Embryonic facial prominence (tissue), 1 donor: ENCODE data around the gene VPS26B.

Source experiments
- DNase-seq: peaks from one replicate; pipeline ENCODE4 v3.0.0-alpha.2; 2016; ENCODE audit errors: extremely low spot score

The VPS26B gene

DNA sequence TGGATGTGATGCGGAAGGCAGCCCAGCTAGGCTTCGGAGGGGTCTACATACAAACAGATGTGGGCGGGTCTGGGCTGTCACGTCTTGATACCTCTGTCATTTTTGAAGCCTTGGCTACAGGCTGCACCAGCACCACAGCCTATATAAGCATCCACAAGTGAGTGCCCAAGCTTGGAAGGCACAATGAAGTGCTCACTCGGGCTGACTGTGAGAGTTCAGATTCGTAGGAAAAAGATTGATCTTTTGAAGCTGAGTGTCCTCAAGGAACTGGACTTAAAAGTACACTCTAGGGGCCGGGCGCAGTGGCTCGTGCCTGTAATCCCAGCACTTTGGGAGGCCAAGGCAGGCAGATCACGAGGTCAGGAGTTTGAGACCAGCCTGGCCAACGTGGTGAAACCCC lies 32.6 kb downstream of the VPS26B start:
- no peak for DNase-seq

DNA sequence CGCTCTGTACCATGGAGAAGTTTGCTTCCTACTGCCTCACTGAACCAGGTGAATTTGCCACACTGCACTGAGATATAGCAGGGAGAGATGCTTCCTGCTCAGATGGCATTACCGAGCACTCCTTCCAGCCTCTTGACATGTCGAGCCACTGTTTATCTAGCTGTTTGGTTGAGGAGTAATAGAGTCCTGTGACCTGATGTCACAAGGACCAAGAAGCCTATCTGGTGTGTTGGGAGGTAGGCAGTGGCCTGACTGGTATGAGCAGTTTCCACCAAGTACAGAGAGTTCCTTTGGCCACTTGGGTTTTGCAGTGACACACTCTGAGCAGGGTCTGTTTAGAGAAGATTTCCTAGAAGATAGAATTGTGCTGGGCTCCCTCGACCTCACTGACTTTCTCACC lies 34.1 kb downstream of the VPS26B start:
- DNase-seq = no peak

DNA sequence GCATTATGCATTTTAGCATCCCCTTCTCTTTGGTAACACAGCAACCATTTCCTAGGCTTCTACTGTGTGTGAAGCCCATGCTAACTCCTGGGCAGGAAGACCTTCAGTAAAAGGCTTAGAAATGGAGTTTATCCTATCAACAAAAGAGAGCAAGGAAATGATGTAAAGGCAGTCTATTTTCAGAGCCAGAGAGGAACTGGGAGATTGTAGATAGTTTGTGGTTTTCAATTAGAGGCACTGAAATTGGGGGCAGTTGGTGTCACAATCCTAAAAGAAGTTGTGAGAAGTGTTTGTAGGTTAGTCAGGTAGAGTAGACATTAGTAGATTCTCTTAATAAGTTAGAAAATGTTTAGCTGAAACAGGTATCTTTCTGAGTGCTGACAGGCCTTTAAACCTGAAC lies 36.0 kb downstream of the VPS26B start:
- DNase-seq = no peak

DNA sequence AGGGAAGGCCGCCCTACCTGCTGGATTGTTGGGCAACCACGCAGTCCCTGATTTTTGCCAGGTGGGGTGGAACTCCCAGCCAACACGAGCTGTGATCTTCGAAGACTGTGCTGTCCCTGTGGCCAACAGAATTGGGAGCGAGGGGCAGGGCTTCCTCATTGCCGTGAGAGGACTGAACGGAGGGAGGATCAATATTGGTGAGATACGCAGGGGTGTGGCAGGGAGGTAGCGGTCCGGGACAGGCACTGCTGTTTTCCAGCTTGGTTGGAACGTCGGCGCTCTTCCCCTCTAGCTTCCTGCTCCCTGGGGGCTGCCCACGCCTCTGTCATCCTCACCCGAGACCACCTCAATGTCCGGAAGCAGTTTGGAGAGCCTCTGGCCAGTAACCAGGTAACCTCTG lies 36.5 kb downstream of the VPS26B start:
- no peak for DNase-seq

DNA sequence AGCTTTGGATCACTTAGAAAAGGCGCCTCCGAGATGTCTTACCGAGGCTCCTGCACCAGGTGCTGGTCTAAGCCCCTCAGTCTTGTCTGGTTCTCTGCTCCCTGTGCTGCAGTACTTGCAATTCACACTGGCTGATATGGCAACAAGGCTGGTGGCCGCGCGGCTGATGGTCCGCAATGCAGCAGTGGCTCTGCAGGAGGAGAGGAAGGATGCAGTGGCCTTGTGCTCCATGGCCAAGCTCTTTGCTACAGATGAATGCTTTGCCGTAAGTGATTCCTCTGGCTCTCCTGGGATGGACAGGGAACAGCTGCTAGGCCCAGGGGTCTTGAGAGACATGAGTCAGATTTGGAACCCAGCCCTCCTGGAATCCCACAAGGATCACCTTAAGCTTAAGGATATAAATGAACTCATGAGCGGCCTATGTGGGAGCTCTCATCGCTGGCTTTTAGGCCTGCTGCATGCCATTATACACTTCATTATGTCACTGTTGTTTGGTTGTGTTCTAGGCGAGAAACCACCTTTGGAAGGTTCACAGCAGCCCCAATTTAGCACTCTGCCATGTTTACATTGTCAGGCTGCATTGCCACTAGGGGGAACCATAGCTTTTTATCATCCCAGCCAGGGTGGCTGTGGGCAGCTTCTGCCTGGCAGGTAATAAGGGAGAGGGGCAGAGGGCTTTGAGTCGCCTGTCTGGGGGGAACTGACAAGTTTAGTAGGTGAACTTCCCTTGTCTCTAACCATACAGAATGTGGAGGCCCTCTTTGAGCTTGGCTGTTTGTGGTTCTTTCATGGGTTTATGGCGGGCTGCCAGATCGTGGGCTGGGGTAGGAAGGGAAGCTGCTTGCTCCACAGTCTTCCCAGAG lies 37.4 kb downstream of the VPS26B start:
- DNase-seq = no peak

DNA sequence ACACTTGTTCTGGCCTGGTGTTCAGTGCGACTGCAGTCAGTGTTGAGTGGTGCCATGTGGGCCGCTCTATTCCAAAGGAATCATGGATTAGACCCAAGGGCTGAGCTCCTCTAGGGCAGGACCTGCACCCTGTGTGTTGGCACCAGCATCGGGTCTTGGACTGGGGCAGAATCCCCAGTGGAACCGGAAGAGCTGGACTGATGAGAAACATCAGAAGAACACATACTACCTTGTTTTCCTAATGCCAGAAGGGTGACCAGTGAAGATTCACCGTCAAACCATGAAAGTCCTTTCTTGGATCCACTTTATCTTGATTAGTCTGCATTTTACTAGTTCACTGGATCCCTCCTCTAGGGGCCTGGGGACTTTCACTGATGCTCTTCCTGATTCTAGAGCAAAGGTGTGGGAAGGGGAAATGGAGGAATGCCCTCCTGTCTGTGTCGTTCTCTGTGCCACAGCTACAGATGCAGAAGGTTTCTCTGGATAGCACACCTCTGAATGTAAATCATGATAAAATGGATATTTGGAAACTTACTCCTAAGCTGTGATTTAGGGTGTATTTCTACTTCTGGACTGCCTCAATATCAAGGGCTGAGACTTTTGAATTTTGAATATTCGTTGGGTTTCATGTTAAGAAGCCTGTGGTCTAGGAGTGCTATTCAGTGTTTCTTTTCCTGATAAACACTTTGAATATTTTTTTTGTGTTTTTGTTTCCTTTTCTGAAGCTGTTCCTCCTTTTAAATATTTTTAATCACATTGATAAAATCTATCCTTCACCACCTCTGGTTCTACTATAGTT lies 40.7 kb downstream of the VPS26B start:
- no peak for DNase-seq

DNA sequence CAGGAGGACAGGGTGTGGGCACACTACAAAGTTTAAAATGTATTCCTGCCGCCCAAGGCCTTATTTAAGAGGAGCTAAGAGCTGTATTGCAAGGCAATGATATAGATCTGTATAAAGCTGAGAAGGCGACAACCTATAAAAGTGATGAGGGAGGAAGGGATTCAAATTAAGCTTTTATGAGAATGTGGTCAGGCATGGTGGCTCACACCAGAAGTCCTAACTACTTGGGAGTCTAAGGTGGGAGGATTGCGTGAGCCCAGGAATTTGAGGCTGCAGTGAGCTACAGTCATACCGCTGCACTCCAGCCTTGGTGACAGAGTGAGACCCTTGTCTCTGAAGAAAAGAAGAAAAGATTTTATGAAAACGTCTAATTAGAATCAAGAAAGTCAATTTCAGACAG lies 42.0 kb downstream of the VPS26B start:
- DNase-seq = no peak

DNA sequence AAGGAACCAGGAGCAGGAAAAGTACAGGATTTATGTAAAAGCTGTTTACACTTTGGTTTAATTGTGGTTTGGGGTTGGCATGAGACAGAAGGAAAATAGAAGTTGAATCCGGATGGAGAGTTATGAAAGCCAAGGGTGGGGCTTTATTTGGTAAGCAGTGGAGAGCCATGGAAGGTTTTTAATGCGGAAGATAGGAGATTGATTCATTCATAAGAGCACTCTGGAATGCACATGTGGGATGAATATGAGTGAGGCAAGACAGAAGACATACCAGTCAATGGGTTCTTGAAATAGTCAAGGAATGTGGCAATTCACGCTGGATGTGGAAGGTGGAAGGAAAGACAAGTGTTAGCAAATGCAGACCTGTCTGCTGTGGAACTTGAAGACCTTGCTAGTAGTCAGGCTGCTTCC lies 42.4 kb downstream of the VPS26B start:
- no peak for DNase-seq

DNA sequence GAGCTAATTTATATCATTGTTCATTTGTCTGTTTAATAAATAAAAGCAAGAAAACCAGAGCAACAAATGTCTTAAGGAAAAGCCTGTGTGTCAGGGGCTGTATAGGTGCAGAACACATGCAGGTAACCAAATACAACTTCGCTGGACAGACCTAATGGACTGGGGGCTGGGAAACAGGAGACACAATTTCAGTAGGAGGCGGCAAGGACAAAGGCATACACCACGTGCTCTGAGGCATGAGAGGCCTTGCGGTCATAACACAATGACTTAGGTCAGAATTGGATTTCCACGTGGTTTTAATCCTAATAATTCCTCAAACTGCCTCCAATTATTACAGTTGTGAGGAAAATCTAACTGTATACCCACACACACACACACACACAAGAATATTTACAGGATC lies 43.0 kb downstream of the VPS26B start:
- no peak for DNase-seq

DNA sequence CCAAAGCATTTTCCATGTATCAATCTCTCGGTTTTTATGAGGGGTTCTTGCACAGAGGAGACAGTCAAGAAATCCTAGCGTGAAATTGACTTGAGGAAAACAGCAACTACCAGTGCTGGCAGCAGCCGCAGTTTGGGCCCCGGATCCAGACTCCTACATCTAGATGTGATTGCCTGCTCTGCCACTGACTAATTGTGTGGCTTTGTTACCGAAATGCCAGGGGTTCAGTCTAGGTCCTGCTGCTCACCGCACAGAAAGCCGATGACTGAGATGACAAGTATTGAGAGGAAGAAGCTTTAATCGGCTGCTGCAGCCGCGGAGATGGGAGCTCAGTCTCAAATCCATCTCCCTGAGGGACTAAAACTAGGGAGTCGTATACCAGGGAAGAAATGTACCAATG lies 43.5 kb downstream of the VPS26B start:
- DNase-seq = no peak

DNA sequence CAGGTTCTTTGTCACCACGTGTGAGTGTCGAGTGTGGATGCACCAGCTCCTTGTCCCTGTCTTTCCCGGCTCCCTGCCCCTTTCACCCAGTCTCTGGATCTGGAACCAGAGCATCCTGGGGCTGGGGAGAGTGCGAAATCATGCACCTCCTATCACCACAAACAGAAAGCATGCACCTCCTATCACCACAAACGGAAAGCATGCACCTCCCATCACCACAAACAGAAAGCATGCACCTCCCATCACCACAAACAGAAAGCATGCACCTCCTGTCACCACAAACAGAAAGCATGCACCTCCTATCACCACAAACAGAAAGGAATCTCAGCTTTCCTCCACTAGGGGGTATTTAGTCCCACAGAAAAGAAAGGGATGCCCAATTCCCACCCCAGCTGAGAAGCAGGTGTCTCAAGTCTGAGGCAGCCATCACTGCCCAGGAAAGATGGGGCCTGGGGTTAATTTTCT lies 45.8 kb downstream of the VPS26B start:
- DNase-seq = no peak

DNA sequence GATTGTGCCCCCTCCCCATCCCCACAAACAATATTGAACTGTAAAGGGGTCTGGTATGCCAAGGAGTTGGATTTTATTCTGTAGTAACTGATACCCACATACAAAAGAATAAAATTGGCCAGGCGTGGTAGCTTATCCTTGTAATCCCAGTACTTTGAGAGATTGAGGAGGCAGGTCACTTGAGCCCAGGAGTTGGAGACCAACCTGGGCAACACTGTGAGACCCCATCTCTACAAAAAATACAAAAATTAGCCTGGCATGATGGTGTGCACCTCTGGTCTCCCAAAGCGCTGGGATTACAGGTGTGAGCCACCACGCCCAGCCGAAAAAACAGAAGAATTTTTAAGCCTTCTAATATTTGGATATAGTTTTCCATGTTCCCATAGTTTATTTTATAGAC lies 47.5 kb downstream of the VPS26B start:
- DNase-seq = no peak

DNA sequence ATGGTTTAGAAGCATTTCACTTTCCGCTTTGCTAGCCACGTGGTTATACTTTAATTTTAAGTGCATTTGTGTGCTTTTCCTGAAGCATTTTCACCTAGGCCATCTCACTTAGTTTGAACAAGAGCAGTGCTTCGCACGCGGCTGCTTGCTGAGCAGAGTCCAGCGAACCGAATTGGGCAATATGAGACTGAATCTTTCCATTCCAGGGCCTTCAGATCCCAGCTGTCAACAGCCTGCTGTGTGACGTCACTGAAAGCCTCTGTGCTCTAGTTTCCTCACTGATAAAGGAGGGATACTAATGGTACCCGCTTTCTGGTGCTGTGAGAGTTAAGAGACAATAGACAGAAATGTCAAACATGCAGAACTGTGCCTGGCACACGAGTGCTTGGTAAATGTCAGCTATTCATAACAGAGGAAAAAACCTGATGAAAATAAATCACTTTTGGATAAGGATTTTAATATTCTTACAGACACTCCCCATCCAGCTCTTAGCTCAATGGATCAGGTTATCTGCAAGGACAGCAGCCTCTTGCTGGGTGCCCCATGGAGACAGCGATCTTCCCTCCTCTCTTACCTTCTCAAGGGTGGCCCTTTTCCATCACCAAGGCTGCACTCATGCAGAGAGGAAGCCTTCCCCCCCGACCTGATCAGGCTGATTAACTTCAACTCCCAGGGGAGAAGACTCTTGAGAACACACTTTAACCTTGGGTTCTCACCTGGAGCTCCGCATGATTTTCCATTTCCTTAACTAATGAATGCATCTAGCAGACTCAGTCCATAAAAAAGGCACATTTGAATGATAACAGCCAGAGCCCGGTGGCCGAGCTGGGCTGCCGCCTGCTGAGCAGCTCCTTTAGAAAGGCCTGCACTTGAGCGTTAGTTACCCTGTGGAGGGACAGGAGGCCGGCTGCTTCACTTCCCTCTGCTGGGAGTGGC lies 48.2 kb downstream of the VPS26B start:
- DNase-seq = no peak

DNA sequence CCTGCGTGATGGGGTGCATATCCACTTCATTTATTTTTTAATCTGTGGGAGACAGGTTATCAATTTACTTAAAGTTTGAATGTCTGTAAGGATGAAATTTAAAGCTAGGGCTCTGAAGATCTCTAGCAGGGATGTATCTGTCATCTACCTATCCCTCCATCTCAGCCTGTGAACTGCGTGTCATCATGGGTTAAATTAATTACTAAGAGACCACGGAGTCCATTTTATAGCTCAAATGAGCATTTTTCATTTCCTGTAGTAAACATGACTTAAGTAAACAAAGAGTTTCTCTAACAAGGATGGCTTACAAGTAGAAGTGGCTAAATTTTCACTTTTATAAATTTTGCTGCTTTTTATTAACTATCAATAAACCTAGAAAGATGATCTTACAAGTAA lies 48.8 kb downstream of the VPS26B start:
- DNase-seq = no peak

DNA sequence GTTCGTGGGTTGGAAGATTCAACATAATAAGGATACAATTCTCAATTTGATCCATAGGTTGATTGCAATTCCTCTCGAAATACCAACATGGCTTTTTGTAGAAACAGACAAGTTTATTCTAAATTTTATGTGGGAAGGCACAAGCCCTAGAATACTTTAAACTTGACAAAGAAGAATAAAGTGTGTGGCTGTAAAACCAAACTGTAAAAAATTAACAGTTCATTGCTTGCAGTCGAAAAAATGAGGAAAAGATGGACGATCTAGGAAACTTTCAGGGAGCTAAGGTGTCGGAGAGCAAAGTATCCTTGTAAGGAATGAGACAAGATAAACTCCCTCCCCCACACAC lies 50.7 kb downstream of the VPS26B start:
- DNase-seq = no peak

DNA sequence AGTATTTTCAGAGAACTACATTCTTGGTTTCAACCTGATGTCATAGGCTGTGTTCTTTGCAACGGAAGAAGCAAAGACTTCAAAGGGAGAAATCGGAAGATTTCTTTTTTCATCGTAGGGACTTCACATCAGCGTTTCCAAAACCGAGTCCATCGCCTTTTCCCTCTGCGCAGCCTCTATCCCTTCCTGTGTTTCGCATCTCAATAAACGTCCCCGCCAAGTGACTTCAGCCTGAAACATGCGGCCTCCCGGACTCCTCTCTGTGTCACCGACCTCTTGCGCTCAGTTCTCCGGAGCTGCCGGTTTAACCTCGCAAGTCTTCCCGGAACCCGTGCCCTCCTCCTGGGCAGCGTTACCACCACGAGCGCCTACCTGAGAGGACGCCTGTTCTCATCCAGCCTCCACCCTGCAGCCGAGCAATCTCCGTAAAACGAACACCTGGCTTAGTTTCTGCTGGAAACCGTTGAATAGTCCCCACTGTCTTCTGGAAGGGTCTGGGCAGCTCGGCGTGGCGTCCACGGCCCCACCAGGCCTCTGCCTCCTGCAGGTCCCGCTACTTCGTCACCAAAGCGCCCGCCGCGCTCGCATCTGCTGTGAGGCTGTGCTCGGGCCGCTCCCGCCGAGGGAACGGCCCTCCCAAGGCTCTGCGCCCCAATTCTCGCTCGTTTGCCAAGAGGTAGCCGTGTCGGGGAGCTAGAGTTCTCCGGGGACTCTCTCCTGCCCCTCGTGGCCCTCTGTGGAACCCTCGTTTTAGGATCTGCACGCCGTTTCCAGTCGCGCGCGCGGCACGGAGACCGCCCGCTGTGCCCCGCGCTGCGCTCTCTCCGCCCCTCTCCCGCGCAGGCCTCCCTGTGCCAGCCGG lies 51.3 kb downstream of the VPS26B start, which contains the start of gene GLB1L3:
GLB1L3 (plus strand) TSS at position 846 of the 862 bp plus-strand sequence. CDS start 362 bp downstream, outside the sequence.
- no peak for DNase-seq

DNA sequence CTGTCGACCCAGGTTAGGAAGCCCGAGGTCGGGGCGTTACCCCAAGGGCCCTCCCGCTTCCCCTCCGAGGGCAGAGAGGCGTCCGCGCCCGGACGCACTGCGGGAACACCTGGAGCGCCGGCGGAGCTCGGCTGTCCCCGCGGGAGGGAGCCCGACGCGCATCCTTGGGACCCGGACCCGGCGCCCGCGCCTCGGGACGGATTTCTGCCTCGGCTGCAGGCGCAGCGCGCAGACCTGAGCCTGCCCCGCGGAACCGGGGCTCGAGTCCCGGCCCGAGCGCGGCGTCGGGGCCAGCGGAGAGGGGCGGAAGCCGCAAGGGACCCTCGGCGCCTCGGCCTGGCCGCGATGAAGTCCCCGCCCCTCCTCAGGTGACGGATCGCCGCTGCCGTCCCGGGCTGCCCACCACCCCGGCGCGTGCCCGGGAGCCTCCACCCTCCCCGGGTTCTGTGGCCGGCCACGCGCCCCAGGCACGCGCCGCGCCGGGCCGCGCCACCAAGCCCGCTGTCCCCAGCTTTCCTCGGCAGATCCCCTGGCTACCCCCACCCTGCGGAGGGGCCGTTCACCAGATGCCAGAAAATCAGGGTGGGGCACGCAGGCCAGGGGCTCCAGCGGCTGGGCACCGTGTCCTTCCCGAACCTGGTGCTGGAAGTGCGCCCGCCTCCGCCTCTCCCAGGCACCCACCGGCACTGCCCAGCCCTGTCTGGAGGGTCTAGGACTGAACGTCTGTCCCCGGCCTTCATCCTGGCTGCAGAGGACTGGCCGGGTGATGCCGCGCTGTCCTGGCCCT lies 52.1 kb downstream of the VPS26B start:
- DNase-seq = no peak

DNA sequence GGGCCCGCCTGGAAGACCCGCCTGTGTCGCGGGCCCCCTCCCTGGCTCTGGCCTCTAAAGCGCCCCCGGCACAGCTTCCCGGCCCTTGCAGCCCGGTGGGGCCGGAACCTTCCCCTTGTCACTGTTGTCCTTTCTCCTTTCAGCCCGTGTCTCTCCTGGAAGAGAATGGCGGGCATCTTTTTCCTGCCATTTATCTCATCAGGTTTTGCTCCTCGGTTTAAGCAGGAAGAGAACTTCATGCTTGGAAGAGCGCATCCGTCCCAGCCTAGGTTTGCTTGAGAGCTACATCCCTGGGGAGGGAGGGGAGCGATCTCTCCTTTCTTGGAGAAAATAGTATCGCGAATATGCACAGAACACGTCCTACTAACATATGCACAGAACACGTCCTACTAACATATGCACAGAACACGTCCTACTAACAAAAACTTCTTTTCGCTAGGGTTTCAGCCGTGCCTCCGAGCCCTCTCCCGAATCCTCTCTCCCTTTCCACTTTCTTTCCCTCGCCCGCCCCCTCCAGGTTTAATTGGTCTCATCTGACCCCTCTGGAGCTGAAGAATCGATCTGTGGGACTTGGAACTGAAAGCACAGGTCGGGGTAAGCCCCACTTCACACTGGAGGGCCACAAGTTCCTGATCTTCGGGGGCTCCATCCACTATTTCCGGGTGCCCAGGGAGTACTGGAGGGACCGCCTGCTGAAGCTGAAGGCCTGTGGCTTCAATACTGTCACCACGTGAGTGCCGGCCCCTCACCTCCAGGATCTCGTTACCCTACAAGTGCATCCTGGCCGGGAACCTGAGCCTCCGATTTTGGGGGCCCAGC lies 52.9 kb downstream of the VPS26B start:
- DNase-seq = no peak

DNA sequence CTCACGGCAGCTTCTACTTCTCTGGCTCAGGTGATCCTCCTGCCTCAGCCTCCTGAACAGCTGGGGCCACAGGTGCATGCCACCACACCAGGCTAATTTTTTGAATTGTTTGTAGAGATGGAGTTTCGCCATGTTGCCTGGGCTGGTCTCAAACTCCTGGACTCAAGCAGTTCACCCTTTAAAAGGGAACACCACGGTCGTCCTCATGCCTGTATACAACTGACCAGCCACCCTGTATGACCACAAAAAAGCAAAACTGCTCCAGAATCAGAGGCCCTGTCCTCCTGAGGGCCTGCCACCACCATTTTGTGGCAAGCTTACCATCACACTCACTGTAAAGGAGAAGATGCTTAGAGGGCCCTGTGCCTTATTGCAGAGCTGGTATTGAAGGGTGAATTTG lies 53.9 kb downstream of the VPS26B start:
- no peak for DNase-seq
